ENCODE measurements around the gene VLDLR. TPM values are rescaled to one million over a fixed set of nuclear protein-coding genes. Genes with fewer than 3 reads are reported as not detected.

VLDLR gene
- total RNA-seq, 2 experiments from 2014 or later: 0.06 to 0.15 TPM

DNA sequence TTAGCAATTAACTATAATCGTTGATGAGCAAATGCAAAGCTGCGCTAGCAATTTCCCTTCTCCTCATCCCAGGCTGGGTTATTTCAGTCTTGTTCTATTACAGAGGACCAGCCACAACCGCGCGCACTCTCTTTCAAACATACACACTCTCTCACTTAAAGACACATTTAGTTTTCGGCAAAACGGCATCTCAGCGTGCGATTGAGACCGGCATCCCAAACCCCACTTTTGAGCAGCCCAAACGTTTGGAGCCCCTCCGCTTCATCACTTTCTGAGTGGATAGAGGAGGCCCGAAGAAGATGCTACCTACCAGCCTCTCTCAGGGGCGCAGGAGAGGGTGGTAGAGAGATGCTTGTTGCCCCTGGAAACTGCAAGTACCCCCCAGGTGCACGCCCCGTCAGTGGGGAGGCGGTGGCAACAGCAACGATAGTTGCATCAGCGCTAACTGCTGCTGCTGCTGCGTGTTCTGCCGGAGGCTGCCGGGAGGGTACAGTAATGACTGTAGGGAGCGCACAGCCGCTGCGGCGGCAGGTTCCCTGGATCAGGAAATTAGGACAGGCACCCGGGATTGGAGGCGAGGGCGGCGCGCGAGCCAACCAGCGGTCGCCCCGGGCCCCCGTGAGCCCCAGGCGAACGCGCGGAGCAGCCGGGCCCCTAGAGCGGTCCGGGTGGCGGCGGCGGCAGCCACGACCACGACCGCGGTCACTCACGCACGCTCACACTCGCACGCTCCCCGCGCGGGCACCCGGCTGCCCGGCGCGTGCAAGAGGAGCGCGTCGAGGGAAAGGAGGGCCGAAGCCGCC is 467 bp upstream of the VLDLR start:
- no peaks in the 10 kb centered on the region for H3K36me3 ChIP-seq (ENCODE audit: insufficient read depth, low read length)
- no peaks in the 10 kb centered on the region for H3K4me1 ChIP-seq (ENCODE audit: insufficient read depth, low read length, poor library complexity, severe bottlenecking)
- H3K9me3 ChIP-seq (ENCODE audit: low read length): no peaks in the 10 kb centered on the region
- DNase-seq (ENCODE audit: low spot score): no peak
- H3K4me3 ChIP-seq (ENCODE audit: low read depth, low read length, poor library complexity, severe bottlenecking): no peak overlapping the region
- POLR2A ChIA-PET: no interaction called here
- no peak overlapping the region for H3K27ac ChIP-seq (ENCODE audit: low read depth, low read length, poor library complexity, severe bottlenecking)
- no TSS peak for BruUV-seq (replicated peaks)
- H3K4me2 ChIP-seq (ENCODE audit: low read length): peak overlapping the region; percentile 24; the same call in 1 of the 2 replicates
- TF ChIP-seq, protein P1, sequence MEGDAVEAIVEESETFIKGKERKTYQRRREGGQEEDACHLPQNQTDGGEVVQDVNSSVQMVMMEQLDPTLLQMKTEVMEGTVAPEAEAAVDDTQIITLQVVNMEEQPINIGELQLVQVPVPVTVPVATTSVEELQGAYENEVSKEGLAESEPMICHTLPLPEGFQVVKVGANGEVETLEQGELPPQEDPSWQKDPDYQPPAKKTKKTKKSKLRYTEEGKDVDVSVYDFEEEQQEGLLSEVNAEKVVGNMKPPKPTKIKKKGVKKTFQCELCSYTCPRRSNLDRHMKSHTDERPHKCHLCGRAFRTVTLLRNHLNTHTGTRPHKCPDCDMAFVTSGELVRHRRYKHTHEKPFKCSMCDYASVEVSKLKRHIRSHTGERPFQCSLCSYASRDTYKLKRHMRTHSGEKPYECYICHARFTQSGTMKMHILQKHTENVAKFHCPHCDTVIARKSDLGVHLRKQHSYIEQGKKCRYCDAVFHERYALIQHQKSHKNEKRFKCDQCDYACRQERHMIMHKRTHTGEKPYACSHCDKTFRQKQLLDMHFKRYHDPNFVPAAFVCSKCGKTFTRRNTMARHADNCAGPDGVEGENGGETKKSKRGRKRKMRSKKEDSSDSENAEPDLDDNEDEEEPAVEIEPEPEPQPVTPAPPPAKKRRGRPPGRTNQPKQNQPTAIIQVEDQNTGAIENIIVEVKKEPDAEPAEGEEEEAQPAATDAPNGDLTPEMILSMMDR (conservative IDR thresholded peaks at IDR 0.05; ENCODE audit: low read length): no peak
- TF ChIP-seq EZH2phosphoT487 (IDR thresholded peaks at IDR 0.05; ENCODE audit: borderline replicate concordance, low read depth, low read length): no peak
- H2AFZ ChIP-seq (ENCODE audit: low read length): no peak overlapping the region
- no peaks in the 10 kb centered on the region for H3K9me2 ChIP-seq (ENCODE audit: insufficient read depth, low read length)
- intact Hi-C loops (cut with micrococcal nuclease; ENCODE audit: unreplicated experiment): no loop called here
- CTCF ChIA-PET (ENCODE audit: unreplicated experiment): no interaction called here
- H3K79me2 ChIP-seq (ENCODE audit: insufficient read depth, low read depth, low read length): no peaks in the 10 kb centered on the region
- H4K20me1 ChIP-seq (ENCODE audit: insufficient read depth, low read length): no peaks in the 10 kb centered on the region

- H3K4me3 ChIP-seq (ENCODE audit: low read depth, low read length, poor library complexity, severe bottlenecking): no peak overlapping the region
- intact Hi-C loops (cut with micrococcal nuclease; ENCODE audit: unreplicated experiment): no loop called here
- POLR2A ChIA-PET: no interaction called here
These were observed 1.1 kb downstream of the VLDLR start for GRCh38 chr9:2622461-2623287.

More at GRCh38 chr9:2622461-2623287, 1.1 kb downstream of the VLDLR start:
- Histone ChIP-seq H3K36me3 (ENCODE audit: insufficient read depth, low read length) (no peaks in the 10 kb centered on the region), H3K4me1 (ENCODE audit: insufficient read depth, low read length, poor library complexity, severe bottlenecking) (no peaks in the 10 kb centered on the region), H3K9me3 (ENCODE audit: low read length) (no peaks in the 10 kb centered on the region), H3K27ac (ENCODE audit: low read depth, low read length, poor library complexity, severe bottlenecking) (no peak overlapping the region), H4K20me1 (ENCODE audit: insufficient read depth, low read length) (no peaks in the 10 kb centered on the region), H3K4me2 (ENCODE audit: low read length) (peak overlapping the region; percentile 4; the same call in 1 of the 2 replicates), H3K79me2 (ENCODE audit: insufficient read depth, low read depth, low read length) (no peaks in the 10 kb centered on the region), H2AFZ (ENCODE audit: low read length) (no peak overlapping the region), H3K9me2 (ENCODE audit: insufficient read depth, low read length) (no peaks in the 10 kb centered on the region)
- BruUV-seq (replicated peaks): no TSS peak
- CTCF ChIA-PET (ENCODE audit: unreplicated experiment): interaction anchor here (0.6 kb wide), 1 partner anchor 10 kb away, joined by 3 read pairs; no protein-coding TSS in a partner anchor
- no peak for DNase-seq (ENCODE audit: low spot score)
- TF ChIP-seq EZH2phosphoT487 (IDR thresholded peaks at IDR 0.05; ENCODE audit: borderline replicate concordance, low read depth, low read length): no peak
- TF ChIP-seq, protein P1 (conservative IDR thresholded peaks at IDR 0.05; ENCODE audit: low read length): no peak

Data from OCI-LY7 (cell line).